Hepatocyte (in vitro differentiated cells): ENCODE data around the gene ARRB1. TPM values are rescaled to one million over a fixed set of nuclear protein-coding genes. Genes with fewer than 3 reads are reported as not detected.
"Not testable (repeated sequence)": the region's sequence is repeated elsewhere in the genome, so short reads cannot be mapped to it uniquely, and the experiment has no call there.

ENCODE experiments used
- DNase-seq: peaks from one replicate; pipeline ENCODE4 v3.0.0-alpha.2; 2016; ENCODE audit warnings: low spot score
- H2AFZ ChIP-seq: fragments of 200-600 bp; sonication (generic); 2 replicates; pipeline ENCODE4 v1.6.0; 2016; ENCODE audit warnings: antibody characterized with exemption, mild to moderate bottlenecking
- H3K27ac ChIP-seq: fragments of 200-600 bp; sonication (generic); 2 replicates; pipeline ENCODE4 v1.5.1; 2016; ENCODE audit warnings: mild to moderate bottlenecking
- H3K27me3 ChIP-seq: fragments of 200-600 bp; sonication (generic); 2 replicates; pipeline ENCODE4 v1.6.1; 2016
- H3K36me3 ChIP-seq: fragments of 200-600 bp; sonication (generic); replicated peaks from 2 replicates; pipeline ENCODE4 v1.5.1; 2016; ENCODE audit warnings: low read depth; ENCODE audit not compliant: insufficient read depth
- H3K4me1 ChIP-seq: fragments of 200-600 bp; sonication (generic); 2 replicates; pipeline ENCODE4 v1.5.1; 2016; ENCODE audit warnings: mild to moderate bottlenecking, moderate library complexity; ENCODE audit not compliant: insufficient read depth
- H3K4me2 ChIP-seq: fragments of 200-600 bp; sonication (generic); 2 replicates; pipeline ENCODE4 v1.6.0; 2016
- H3K4me3 ChIP-seq: fragments of 200-600 bp; sonication (generic); 2 replicates; pipeline ENCODE4 v1.5.1; 2016; ENCODE audit warnings: mild to moderate bottlenecking
- H3K79me2 ChIP-seq: fragments of 200-600 bp; sonication (generic); 2 replicates; pipeline ENCODE4 v1.6.0; 2017; ENCODE audit warnings: mild to moderate bottlenecking
- H3K9me2 ChIP-seq: fragments of 200-600 bp; sonication (generic); replicated peaks from 2 replicates; pipeline ENCODE4 v1.6.0; 2017; ENCODE audit warnings: mild to moderate bottlenecking; ENCODE audit not compliant: insufficient read depth
- H3K9me3 ChIP-seq: fragments of 200-600 bp; sonication (generic); 2 replicates; pipeline ENCODE4 v1.5.1; 2016; ENCODE audit warnings: low read depth, mild to moderate bottlenecking
- H4K20me1 ChIP-seq: fragments of 200-600 bp; sonication (generic); 2 replicates; pipeline ENCODE4 v1.6.0; 2016; ENCODE audit warnings: mild to moderate bottlenecking; ENCODE audit not compliant: insufficient read depth, poor library complexity, severe bottlenecking
- EZH2 ChIP-seq: fragments of 200-600 bp; sonication (generic); IDR thresholded peaks from 2 replicates; pipeline ENCODE4 v1.6.1; 2016; ENCODE audit warnings: antibody characterized with exemption, mild to moderate bottlenecking, borderline replicate concordance
- EZH2phosphoT487 ChIP-seq: fragments of 200-600 bp; sonication (generic); IDR thresholded peaks from one replicate; pipeline ENCODE4 v1.6.1; 2018; ENCODE audit warnings: antibody characterized with exemption, mild to moderate bottlenecking, low read depth, moderate library complexity; ENCODE audit not compliant: unreplicated experiment, severe bottlenecking
- WGBS: methylation state at CpG from one replicate; pipeline ENCODE4 v1.1.6; 2016; ENCODE audit warnings: low lambda C conversion rate; ENCODE audit errors: missing lambda C conversion rate; 5-methylcytosine and 5-hydroxymethylcytosine counted together
- polyA plus RNA-seq: library from polyadenylated mRNA; unstranded; fragments of >200 nt; fragmentation: Nextera tagmentation; extraction: Ambion mirVana; gene quantifications from 2 replicates; pipeline ENCODE4 v1.2.1, GENCODE V29; 2016
- total RNA-seq: library from RNA; depleted of rRNA; stranded (reverse); fragments of >200 nt; gene quantifications from 2 replicates; pipeline ENCODE4 v1.2.3, GENCODE V29; 2014
- TF ChIP-seq, protein P1 (sequence below): fragments of 200-600 bp; sonication (generic); IDR thresholded peaks from 2 replicates; pipeline ENCODE4 v1.5.1; 2016; ENCODE audit warnings: antibody characterized with exemption, mild to moderate bottlenecking; ENCODE audit not compliant: poor library complexity

The ARRB1 gene
- total and polyA plus RNA-seq, 2 experiments from 2014 or later = 16.2 to 83.2 TPM

DNA sequence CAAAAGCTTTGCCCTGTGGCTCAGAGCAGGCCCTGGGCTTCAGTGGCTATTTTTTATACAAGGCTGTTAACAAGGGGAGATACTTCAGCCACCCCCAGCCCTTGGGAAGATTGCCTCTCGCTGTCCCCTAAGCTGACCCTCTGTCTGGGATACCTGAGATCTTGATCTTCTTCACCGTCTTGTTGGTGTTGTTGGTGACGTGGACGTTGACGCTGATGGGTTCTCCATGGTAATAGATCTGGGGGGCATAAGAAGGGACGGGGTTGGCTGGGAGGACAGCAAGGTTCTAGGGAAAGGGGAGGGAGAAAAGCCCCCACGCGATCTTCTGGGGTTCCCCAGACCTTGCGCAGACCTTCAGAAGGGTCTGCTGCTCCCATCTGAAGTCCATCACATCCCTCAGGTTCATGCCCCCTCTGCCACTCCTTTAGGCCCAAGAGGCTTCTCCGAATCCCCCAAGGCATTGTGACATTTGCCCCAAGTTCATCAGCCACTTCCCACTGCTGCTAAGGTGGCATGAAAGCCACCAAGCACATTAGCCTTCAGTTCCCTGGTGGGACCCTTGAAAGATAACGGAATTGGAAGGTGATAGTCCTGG is 74.2 kb downstream of the ARRB1 start:
- TF ChIP-seq EZH2 (no peak), EZH2phosphoT487 (no peak)
- TF ChIP-seq, protein P1, sequence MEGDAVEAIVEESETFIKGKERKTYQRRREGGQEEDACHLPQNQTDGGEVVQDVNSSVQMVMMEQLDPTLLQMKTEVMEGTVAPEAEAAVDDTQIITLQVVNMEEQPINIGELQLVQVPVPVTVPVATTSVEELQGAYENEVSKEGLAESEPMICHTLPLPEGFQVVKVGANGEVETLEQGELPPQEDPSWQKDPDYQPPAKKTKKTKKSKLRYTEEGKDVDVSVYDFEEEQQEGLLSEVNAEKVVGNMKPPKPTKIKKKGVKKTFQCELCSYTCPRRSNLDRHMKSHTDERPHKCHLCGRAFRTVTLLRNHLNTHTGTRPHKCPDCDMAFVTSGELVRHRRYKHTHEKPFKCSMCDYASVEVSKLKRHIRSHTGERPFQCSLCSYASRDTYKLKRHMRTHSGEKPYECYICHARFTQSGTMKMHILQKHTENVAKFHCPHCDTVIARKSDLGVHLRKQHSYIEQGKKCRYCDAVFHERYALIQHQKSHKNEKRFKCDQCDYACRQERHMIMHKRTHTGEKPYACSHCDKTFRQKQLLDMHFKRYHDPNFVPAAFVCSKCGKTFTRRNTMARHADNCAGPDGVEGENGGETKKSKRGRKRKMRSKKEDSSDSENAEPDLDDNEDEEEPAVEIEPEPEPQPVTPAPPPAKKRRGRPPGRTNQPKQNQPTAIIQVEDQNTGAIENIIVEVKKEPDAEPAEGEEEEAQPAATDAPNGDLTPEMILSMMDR = no peak
- Histone ChIP-seq H3K4me1 (no peaks in the 10 kb centered on the region), H3K36me3 (no peaks in the 10 kb centered on the region), H3K4me3 (no peak overlapping the region), H4K20me1 (no peaks in the 10 kb centered on the region), H3K27ac (no peak overlapping the region), H3K27me3 (no peaks in the 10 kb centered on the region), H3K9me2 (no peaks in the 10 kb centered on the region), H3K79me2 (no peaks in the 10 kb centered on the region), H3K4me2 (no peak overlapping the region), H2AFZ (no peak overlapping the region), H3K9me3 (no peaks in the 10 kb centered on the region)
- no peak for DNase-seq
- WGBS = 97% methylated on average over 11 of the region's 11 CpGs

DNA sequence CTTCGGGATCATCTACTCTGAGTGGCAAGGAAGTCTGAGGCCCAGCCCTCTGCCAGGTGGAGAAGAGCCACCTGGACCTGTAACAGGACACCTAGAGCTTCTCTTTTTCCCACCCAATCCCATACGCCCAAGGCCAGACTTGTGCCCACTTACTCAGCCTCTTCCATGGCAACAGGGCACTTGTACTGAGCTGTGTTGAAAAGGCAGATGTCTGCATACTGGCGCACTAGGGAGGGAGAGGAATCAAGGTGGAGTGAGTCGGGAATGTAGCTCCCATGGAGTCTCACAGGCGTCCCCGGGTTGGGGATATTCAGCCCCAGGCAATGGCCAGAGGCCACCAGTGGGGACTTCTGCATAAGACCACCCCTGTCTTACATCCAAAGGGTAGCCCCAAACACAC is 74.8 kb downstream of the ARRB1 start:
- WGBS = 88% methylated on average over 6 of the region's 6 CpGs
- no peak overlapping the region for H2AFZ ChIP-seq

DNA sequence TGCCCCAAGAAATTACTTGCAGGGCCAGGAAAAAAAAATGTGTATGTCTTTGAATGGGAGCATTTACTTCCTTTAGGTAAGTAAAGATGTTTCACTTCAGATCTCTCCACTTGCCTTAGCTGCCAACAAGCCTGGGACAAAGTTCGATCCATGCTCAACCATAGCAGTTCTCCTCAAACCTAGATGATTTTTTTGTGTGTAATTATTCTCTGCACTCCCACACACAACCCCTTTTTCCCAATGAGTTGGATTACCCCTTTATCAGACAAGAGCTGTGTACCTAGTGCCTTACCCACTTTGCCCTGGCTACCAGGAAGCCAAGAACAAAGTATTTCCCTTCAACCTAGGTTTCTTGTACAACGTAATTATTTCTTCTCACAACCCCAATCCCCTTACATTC is 75.3 kb downstream of the ARRB1 start:
- Histone ChIP-seq H3K27me3 (no peaks in the 10 kb centered on the region), H3K9me2 (no peaks in the 10 kb centered on the region), H3K4me1 (no peaks in the 10 kb centered on the region), H3K9me3 (no peaks in the 10 kb centered on the region), H3K4me2 (no peak overlapping the region), H2AFZ (no peak overlapping the region), H3K27ac (no peak overlapping the region), H3K4me3 (no peak overlapping the region), H3K36me3 (no peaks in the 10 kb centered on the region), H3K79me2 (no peaks in the 10 kb centered on the region), H4K20me1 (no peaks in the 10 kb centered on the region)
- 96% methylated on average over 2 of the region's 2 CpGs for WGBS
- no peak for TF ChIP-seq EZH2
- TF ChIP-seq, protein P1 = no peak
- no peak for DNase-seq

More for the DNA sequence above, 74.8 kb downstream of the ARRB1 start:
- no peaks in the 10 kb centered on the region for H3K27me3 ChIP-seq
- no peak overlapping the region for H3K4me3 ChIP-seq
- TF ChIP-seq EZH2phosphoT487 = no peak
- TF ChIP-seq, protein P1 = no peak
- no peak for TF ChIP-seq EZH2
- H3K36me3 ChIP-seq = no peaks in the 10 kb centered on the region
- no peak for DNase-seq
- H3K9me2 ChIP-seq = no peaks in the 10 kb centered on the region
- H3K9me3 ChIP-seq = no peaks in the 10 kb centered on the region
- no peaks in the 10 kb centered on the region for H4K20me1 ChIP-seq
- no peak overlapping the region for H3K27ac ChIP-seq
- H3K4me2 ChIP-seq = no peak overlapping the region
- no peaks in the 10 kb centered on the region for H3K79me2 ChIP-seq
- no peaks in the 10 kb centered on the region for H3K4me1 ChIP-seq

DNA sequence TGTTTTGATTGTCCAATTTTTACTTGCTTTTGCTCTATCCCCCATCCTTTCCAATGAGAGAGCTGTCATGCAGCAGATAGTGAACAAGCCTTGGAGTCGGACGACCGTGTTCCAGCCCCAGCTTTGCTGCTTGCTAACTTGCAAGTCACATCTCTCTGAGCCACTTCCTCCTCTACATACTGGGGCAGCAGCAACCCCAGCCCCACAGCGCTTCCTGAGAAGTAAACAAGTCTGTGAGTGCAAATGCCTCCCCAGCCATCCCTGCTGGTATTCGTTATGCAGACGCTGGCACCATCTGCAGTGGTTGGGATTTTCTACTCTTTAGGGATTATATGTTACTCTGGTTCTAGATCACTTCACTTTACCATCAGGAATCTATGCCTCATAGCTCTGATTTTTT is 75.9 kb downstream of the ARRB1 start:
- DNase-seq = no peak

DNA sequence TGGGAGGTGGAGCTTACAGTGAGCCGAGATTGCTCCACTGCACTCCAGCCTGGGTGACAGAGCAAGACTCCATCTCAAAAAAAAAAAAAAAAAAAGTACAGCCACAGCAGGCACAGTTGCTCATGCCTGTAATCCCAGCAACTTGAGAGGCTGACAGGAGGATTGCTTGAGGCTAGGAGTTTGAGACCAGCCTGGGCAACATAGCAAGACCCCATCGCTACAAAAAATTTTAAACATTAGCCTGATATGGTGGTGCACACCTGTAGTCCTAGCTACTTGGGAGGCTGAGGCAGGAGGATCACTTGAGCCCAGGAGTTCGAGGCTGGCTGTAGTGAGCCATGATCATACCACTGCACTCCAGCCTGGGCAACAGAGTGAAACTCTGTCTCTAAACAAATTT is 76.7 kb downstream of the ARRB1 start:
- H3K27ac ChIP-seq, H3K27me3 ChIP-seq, H3K9me3 ChIP-seq, H4K20me1 ChIP-seq, H3K9me2 ChIP-seq, H3K4me1 ChIP-seq, H3K4me3 ChIP-seq, H3K79me2 ChIP-seq, H3K4me2 ChIP-seq, H3K36me3 ChIP-seq, H2AFZ ChIP-seq, DNase-seq: not testable (repeated sequence)
- 95% methylated on average over 3 of the region's 3 CpGs for WGBS

More for the DNA sequence above, 75.9 kb downstream of the ARRB1 start:
- H4K20me1 ChIP-seq = no peaks in the 10 kb centered on the region
- no peaks in the 10 kb centered on the region for H3K4me1 ChIP-seq
- no peaks in the 10 kb centered on the region for H3K9me3 ChIP-seq
- no peaks in the 10 kb centered on the region for H3K9me2 ChIP-seq
- no peak overlapping the region for H2AFZ ChIP-seq
- H3K27me3 ChIP-seq = no peaks in the 10 kb centered on the region
- no peak overlapping the region for H3K4me2 ChIP-seq
- H3K27ac ChIP-seq = no peak overlapping the region
- no peak for TF ChIP-seq EZH2
- no peak for TF ChIP-seq EZH2phosphoT487
- TF ChIP-seq, protein P1 = no peak
- no peaks in the 10 kb centered on the region for H3K79me2 ChIP-seq
- H3K36me3 ChIP-seq = no peaks in the 10 kb centered on the region
- 71% methylated on average over 6 of the region's 6 CpGs for WGBS
- H3K4me3 ChIP-seq = no peak overlapping the region
